ENCODE data around the gene C5orf15. TPM values are rescaled to one million over a fixed set of nuclear protein-coding genes. Genes with fewer than 3 reads are reported as not detected.
"Not testable (repeated sequence)": the region's sequence is repeated elsewhere in the genome, so short reads cannot be mapped to it uniquely, and the experiment has no call there.

The C5orf15 gene
- total RNA-seq, 1 donor from 2014 or later = 20.8 TPM

GRCh38 chr5:133936651-133937015 lies 31.8 kb downstream of the C5orf15 start:
- no peaks in the 10 kb centered on the region for H3K36me3 ChIP-seq (ENCODE audit: control insufficient read depth, insufficient read depth, low read length)
- DNase-seq (ENCODE audit: low read depth) = no peak
- FAIRE-seq = no peak
- no peaks in the 10 kb centered on the region for H3K27me3 ChIP-seq (ENCODE audit: control insufficient read depth, insufficient read depth, low read length)
- H3K4me3 ChIP-seq (ENCODE audit: low read depth, low read length) = no peak overlapping the region
- TF ChIP-seq, protein P1, sequence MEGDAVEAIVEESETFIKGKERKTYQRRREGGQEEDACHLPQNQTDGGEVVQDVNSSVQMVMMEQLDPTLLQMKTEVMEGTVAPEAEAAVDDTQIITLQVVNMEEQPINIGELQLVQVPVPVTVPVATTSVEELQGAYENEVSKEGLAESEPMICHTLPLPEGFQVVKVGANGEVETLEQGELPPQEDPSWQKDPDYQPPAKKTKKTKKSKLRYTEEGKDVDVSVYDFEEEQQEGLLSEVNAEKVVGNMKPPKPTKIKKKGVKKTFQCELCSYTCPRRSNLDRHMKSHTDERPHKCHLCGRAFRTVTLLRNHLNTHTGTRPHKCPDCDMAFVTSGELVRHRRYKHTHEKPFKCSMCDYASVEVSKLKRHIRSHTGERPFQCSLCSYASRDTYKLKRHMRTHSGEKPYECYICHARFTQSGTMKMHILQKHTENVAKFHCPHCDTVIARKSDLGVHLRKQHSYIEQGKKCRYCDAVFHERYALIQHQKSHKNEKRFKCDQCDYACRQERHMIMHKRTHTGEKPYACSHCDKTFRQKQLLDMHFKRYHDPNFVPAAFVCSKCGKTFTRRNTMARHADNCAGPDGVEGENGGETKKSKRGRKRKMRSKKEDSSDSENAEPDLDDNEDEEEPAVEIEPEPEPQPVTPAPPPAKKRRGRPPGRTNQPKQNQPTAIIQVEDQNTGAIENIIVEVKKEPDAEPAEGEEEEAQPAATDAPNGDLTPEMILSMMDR (IDR thresholded peaks at IDR 0.05; ENCODE audit: insufficient read depth, low read length, severe bottlenecking) = no peak

- DNase-seq (ENCODE audit: low read depth); FAIRE-seq; H3K4me3 ChIP-seq (ENCODE audit: low read depth, low read length); H3K27me3 ChIP-seq (ENCODE audit: control insufficient read depth, insufficient read depth, low read length); H3K36me3 ChIP-seq (ENCODE audit: control insufficient read depth, insufficient read depth, low read length): not testable (repeated sequence)
Observed at GRCh38 chr5:133935991-133936650, 32.3 kb downstream of the C5orf15 start.

GRCh38 chr5:133935667-133935940 lies 32.8 kb downstream of the C5orf15 start:
- no peak overlapping the region for H3K4me3 ChIP-seq (ENCODE audit: low read depth, low read length)
- H3K36me3 ChIP-seq (ENCODE audit: control insufficient read depth, insufficient read depth, low read length) = no peaks in the 10 kb centered on the region
- H3K27me3 ChIP-seq (ENCODE audit: control insufficient read depth, insufficient read depth, low read length) = no peaks in the 10 kb centered on the region
- FAIRE-seq (no peak), DNase-seq (ENCODE audit: low read depth) (no peak)
- TF ChIP-seq, protein P1 (IDR thresholded peaks at IDR 0.05; ENCODE audit: insufficient read depth, low read length, severe bottlenecking) = no peak

DNA sequence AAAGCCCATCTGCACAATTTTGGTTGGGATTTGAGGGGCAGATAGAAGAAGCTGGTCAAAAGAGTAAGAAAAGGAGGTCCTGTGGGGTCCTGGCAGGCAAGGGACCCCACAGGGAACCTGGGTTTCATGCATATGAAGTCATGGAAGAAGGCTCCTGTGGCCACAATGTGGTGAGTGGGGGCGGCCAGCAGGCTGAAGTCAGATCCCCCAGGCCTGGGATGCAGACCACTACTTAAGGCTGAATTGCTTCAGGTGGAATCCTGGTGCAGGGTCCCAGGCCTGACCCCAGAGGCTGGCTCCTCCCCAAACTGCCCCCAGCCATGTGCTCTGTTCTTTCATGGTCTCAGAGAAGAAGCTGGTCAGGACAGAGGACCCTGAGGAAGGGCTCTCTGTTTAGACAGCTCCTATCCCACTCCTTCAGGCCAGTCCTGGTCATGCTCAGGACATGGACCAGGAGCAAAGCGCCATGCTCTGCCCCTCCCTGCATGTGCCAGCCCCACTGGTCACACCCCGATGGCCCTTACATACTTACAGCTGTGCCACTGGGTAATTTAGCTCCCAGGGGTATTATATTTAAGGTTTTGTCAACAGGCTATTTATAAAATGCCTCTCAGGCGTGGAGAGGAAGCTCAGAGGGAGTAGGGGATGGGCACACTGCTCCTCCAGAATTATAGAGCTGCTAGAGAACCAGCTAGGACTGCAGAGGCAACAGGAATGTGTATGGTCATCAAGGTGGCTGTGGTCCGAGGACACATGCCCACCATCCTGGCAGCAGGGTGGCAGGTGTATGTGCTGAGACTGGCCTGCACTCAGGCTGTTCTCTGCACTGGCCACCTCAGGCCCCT lies 33.4 kb downstream of the C5orf15 start:
- FAIRE-seq (no peak), DNase-seq (ENCODE audit: low read depth) (no peak)
- Histone ChIP-seq H3K27me3 (ENCODE audit: control insufficient read depth, insufficient read depth, low read length) (no peaks in the 10 kb centered on the region), H3K4me3 (ENCODE audit: low read depth, low read length) (no peak overlapping the region), H3K36me3 (ENCODE audit: control insufficient read depth, insufficient read depth, low read length) (no peaks in the 10 kb centered on the region)
- TF ChIP-seq, protein P1 (IDR thresholded peaks at IDR 0.05; ENCODE audit: insufficient read depth, low read length, severe bottlenecking) = no peak

DNA sequence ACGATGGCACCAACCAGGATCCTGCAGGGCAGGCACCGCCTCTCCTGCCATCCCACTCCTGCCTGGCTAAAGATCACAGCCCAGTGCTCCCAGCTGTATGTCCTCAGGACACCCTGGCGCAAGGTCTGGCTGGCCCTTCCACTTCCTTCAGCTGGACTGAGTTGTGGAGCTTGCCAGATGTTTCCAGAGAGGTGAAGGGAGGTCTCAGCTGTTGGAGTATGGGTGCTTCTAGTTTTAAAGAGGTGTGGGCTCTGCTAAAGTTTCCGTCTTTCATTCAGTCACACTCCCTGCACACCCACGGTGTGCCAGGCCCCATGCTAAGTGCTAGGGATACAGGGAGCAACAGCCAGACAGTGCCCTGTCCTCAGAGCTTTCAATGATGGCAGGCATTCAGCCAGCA lies 34.1 kb downstream of the C5orf15 start:
- H3K4me3 ChIP-seq (ENCODE audit: low read depth, low read length) = no peak overlapping the region
- DNase-seq (ENCODE audit: low read depth) (no peak), FAIRE-seq (no peak)
- no peaks in the 10 kb centered on the region for H3K27me3 ChIP-seq (ENCODE audit: control insufficient read depth, insufficient read depth, low read length)
- TF ChIP-seq, protein P1 (IDR thresholded peaks at IDR 0.05; ENCODE audit: insufficient read depth, low read length, severe bottlenecking) = no peak
- H3K36me3 ChIP-seq (ENCODE audit: control insufficient read depth, insufficient read depth, low read length) = no peaks in the 10 kb centered on the region

DNA sequence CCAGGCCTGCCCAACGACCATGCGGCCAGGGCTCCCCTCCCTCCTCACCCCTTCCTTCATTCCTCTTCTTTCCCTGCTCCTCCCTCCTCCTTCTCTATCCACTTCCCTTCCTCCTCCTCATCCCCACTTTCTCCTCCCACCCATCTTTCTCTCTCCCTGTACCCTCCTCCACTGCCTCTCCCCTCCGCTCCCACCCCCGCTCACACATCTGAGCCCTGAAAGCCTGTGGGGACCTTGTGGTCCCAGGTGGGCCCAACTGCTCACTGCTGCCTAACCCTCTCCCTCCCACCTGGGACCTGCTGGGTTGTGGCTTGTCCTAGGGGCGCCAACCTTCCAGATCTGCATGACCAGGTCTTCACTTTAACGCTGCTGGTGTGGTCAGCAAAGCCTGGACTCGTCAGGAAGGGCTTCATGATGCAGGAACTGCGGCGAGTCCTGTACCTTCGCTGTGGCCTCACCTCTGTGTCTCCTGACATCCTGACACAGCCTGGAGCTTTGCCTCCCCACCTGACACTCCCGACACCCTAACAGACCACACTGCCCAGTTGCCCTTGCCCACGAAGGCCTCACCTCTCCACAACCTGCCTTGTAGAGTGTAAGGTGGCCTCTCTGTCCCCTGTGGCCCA lies 34.6 kb downstream of the C5orf15 start:
- FAIRE-seq (no peak), DNase-seq (ENCODE audit: low read depth) (no peak)
- TF ChIP-seq, protein P1 (IDR thresholded peaks at IDR 0.05; ENCODE audit: insufficient read depth, low read length, severe bottlenecking) = no peak

More for the DNA sequence above, 34.6 kb downstream of the C5orf15 start:
- H3K4me3 ChIP-seq (ENCODE audit: low read depth, low read length) = no peak overlapping the region
- no peaks in the 10 kb centered on the region for H3K27me3 ChIP-seq (ENCODE audit: control insufficient read depth, insufficient read depth, low read length)
- no peaks in the 10 kb centered on the region for H3K36me3 ChIP-seq (ENCODE audit: control insufficient read depth, insufficient read depth, low read length)
